ENCODE data around the gene TTC12.

TTC12 gene

DNA sequence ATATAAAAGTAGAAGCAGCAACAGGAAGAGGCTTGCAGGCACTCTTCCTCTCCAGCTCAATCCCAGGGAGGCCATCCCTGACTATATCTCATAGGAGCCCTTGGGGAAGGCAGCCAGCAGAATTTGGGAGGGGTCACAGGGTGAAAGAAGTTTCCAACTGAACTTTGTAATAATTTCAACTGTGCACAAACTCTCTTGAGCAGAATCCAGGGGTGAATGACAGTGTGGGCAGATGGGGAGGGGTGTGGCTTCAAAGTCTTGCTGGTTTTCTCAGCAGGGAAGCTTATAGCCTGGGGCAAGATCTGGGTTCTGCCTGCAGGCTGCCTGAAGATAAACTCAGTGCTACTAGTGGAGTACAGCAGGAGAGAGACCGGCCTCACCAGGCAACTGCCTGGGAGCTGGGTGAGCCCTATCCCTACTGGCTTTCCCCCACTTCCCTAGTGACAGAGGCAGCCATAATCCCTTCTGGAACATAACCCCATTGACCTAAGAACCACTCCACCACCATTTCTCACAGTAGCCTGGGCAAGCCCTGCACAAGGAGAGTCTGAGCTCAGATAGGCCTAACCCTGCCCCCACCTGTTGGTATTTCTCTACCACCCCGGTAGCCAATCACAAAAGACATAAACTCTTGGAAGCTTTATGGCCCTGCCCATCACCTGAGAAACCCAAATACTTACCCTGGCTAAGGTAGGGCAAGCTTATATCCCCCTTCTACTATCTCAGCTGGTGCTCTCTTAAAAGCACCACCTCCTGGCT, 17.8 kb upstream of the TTC12 start:
- TF ChIP-seq GATA2 (IDR thresholded peaks at IDR 0.05; ENCODE audit: low read depth, low read length) (no peak), GATA3 (IDR thresholded peaks at IDR 0.05; ENCODE audit: low read depth, low read length) (no peak)

DNA sequence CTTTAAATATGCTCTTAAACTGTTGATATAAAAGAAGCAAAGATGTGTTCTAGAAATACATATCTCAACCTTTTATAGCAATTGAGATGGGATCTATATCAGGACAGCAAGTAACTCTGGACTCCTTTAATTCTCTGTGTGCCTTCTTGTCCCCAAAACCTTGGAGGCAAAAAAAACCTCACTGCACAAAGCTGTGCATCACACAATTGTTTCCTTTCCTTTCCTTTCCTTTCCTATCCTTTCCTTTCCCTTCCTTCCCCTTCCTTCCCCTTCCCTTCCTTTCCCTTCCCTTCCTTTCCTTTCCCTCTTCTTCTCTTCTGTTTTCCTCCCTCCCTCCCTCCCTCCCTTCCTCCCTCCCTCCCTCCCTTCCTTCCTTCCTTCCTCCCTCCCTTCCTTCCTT, 9.5 kb upstream of the TTC12 start:
- TF ChIP-seq GATA3 (IDR thresholded peaks at IDR 0.05; ENCODE audit: low read depth, low read length): no peak
- no peak for TF ChIP-seq GATA2 (IDR thresholded peaks at IDR 0.05; ENCODE audit: low read depth, low read length)

DNA sequence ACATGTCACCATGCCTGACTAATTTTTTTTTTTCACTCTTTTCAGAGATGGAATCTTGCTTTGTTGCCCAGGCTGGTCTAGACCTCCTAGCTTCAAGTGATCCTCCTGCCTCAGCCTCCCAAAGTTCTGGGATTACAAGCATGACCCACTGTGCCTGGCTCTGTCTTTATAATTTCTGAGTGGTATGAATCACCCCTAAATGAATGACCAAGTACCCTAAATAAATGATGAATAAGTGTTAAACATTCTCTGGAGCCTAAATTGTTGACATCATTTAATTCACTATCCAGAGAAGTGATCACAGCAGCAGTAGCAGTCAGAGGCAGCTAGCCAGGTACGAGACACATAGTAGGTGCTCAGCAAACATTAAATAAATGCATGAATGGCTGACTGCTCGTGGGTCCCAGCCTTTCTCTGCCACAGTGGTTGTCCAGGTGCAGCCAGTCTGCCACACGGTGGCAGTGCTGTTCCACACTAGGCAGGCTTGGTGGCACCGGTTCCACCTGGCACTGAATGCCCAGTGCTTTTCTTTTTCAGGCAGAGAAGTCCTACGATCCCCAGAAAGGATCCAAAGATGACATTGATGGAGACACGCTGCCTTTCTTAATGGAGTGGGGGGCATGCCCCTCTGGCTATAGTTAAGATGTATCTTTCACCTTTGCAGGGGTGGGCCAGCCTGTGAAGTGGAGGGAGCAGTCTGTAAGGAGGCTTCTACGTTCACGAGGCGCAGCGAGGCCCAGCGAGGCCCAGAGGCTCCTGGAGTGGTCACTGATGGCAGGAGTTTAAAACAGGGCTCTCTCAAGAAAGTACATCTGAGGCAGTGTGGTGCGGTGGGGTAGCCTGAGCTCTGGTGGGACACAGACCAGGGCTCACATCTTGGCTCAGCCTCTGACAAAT, 8.7 kb upstream of the TTC12 start:
- TF ChIP-seq GATA3 (IDR thresholded peaks at IDR 0.05; ENCODE audit: low read depth, low read length) (no peak), GATA2 (IDR thresholded peaks at IDR 0.05; ENCODE audit: low read depth, low read length) (no peak)

DNA sequence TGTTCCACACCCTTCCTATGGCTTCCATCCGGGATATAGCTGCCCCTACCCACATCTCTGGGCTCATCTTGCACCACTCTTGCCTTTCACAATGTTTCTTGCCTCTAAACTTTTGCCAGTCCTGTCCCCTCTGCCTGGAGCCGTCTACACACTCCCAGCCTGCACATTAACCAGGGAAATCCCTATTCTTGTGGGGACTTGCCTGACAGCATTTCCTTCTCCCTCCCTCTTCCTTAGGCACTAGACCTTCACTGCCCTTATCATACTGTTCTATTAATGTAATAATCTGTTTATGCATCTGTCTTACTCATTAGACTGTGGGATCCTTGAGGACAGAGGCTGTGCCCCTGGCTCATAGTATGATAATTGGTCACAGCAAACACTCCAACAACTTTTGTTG, 5.8 kb upstream of the TTC12 start:
- no peak for TF ChIP-seq GATA3 (IDR thresholded peaks at IDR 0.05; ENCODE audit: low read depth, low read length)

DNA sequence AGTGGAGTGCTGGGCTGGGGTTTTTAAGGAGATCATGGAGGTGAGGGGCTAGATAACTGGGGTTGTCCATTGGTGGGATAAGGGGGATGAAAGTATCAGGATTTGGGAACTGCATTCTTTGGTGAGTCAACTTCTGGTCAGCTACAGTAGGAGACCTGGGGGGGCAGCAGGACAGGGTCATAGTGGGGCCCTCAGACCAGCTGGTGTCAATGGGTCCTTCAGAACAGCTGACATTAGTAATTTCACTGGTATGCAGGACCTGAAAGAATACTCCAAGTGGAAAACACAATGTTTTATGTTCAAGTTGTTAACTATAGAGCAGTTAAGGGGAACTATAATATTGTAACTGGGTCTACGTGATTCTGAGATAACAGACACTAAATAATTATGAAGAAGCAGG, 2.8 kb upstream of the TTC12 start:
- TF ChIP-seq GATA3 (IDR thresholded peaks at IDR 0.05; ENCODE audit: low read depth, low read length) (no peak), GATA2 (IDR thresholded peaks at IDR 0.05; ENCODE audit: low read depth, low read length) (no peak)

DNA sequence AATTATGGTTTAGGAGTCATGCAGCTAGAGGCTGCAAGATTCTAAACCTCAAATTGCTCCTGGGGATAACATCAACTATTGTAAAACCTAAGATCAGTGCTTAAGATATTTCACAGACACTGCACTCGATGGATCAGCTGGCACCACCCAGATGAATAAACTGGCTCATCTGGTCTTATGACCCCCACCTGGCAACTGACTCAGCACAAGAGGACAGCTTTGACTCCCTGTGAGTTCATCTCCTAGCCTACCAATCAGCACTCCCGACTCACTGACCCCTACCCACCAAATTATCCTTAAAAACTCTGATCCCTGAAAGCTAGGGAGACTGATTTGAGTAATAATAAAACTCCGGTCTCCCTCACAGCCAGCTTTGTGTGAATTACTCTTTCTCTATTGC, 782 bp upstream of the TTC12 start:
- TF ChIP-seq GATA2 (IDR thresholded peaks at IDR 0.05; ENCODE audit: low read depth, low read length): no peak
- TF ChIP-seq GATA3 (IDR thresholded peaks at IDR 0.05; ENCODE audit: low read depth, low read length): no peak

DNA sequence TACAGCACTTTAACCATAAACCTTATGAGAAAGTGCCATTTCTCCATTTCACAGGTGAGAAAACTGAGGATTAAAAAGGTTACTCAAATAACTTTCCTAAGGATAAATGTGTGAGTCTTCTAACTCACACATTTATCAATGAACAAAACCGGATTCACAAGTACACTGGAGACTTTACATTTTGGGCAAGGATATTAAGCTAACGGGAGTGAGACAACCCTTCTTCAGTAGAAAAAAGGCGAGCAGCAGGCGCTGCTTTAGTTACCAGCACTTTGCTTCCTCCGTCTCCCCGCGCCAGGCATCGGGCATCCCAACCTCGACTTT, 356 bp upstream of the TTC12 start:
- no peak for TF ChIP-seq GATA3 (IDR thresholded peaks at IDR 0.05; ENCODE audit: low read depth, low read length)
- TF ChIP-seq GATA2 (IDR thresholded peaks at IDR 0.05; ENCODE audit: low read depth, low read length): no peak

DNA sequence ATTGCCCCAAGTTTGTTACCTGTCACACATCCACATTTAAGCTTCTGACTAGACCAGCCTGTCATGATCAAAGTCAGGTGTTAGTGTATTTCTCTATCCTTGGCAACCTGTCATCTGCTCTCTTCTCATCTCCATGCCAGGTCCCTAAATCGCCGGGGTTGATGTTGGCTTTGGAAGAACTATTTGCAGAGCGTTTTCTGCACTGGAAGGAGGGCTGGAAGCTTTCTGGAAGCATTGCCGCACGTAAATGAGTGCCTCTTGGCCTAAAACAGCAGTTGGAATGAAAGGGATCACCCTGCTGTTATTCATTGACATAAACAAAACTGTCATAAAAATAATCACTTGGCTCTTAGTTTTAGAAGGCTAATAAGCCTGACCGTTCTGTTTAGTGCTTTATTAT, 1.4 kb downstream of the TTC12 start:
- TF ChIP-seq GATA3 (IDR thresholded peaks at IDR 0.05; ENCODE audit: low read depth, low read length): no peak

DNA sequence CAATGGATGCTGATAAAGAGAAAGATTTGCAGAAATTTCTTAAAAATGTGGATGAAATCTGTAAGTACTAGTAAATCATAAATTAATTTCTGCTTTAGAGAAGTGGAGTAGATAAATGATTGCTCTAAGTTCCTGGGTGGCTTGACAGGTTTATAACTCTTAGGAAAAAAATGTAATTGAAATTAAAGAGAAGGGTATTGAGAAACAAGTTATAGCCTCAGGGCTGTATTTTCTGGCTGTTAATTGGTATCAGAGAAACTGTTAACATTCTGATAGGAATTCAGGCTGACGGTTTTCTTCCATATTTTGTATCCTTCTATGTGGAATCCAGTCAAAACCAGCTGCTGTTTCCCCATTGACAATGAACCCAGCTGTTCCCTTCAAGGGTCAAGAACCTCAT, 1.9 kb downstream of the TTC12 start:
- TF ChIP-seq GATA3 (IDR thresholded peaks at IDR 0.05; ENCODE audit: low read depth, low read length) (no peak), GATA2 (IDR thresholded peaks at IDR 0.05; ENCODE audit: low read depth, low read length) (no peak)

DNA sequence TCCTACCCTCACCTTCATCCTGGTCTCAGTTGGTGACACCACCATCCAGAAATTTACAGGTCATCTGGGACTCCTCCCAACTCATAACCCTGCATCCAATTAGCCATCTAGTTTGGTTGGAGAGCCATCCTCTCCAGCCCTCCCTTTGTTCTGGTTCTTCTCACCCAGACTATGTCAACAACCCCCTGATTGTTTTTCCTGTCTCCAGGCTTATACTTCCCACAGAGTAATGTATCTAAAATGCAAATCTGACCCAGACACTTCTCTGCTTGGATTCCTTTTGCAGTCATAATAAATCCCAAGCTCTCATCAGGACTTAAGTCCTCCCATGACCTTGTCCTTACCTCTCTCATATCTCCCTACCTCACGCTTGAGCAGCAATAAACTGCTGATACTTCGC, 3.0 kb downstream of the TTC12 start:
- no peak for TF ChIP-seq GATA2 (IDR thresholded peaks at IDR 0.05; ENCODE audit: low read depth, low read length)
- TF ChIP-seq GATA3 (IDR thresholded peaks at IDR 0.05; ENCODE audit: low read depth, low read length): no peak

DNA sequence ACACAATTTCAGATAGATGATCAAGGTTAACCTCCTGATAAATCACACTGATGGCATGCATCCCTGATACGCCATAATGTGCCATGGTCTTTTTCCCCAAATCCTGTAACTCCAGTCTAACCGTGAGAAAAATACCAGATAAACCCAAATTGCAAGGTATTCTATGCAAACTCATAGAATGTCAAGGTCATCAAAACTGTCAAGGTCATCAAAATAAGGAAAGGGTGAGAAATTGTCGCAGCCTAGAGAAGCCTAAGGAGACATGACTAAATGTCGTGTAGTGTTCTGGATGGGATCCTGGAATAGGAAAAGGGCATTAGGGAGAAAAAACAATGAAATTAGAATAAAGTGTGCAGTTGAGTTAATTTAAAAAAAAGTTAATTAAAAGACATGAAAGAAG, 4.7 kb downstream of the TTC12 start:
- TF ChIP-seq GATA3 (IDR thresholded peaks at IDR 0.05; ENCODE audit: low read depth, low read length): no peak
- no peak for TF ChIP-seq GATA2 (IDR thresholded peaks at IDR 0.05; ENCODE audit: low read depth, low read length)

DNA sequence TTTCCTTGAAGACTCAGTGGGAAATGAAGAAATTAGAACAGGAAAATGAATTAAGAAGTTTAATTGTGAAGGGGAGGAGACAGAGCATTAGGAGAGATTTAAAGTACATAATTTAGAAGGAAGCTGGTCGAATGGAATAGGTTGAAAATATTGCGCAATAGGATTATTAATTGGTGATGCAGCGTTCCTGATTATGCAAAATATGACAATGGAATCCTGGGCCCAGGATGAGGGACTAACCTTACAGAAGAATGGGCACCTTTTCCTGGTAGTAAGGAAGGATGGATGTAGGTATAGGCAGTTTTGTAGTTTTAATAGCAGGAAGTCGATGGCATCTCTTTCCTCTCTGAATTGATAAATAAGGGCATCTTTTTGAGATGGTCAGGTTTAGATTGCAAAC, 7.8 kb downstream of the TTC12 start:
- TF ChIP-seq GATA3 (IDR thresholded peaks at IDR 0.05; ENCODE audit: low read depth, low read length) (no peak), GATA2 (IDR thresholded peaks at IDR 0.05; ENCODE audit: low read depth, low read length) (no peak)

DNA sequence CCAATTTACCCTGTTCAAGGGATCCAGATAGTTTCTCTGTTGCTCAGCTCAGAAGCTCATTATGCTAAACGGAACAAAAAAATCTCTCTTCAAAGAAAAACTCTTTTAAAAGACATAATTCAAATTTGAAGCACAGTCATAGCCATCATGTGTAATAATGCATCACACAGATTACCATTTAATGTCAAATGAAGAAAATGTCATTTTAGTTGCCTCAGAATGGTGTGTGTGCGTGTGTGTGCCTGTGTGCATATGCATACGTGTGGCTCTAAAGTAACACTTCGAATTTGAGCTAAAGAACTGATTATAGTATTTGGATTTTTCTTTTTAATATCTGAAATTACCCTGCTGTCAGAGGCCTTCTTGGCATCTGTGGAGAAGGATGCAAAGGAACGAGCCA, 9.9 kb downstream of the TTC12 start:
- no peak for TF ChIP-seq GATA3 (IDR thresholded peaks at IDR 0.05; ENCODE audit: low read depth, low read length)
- no peak for TF ChIP-seq GATA2 (IDR thresholded peaks at IDR 0.05; ENCODE audit: low read depth, low read length)

DNA sequence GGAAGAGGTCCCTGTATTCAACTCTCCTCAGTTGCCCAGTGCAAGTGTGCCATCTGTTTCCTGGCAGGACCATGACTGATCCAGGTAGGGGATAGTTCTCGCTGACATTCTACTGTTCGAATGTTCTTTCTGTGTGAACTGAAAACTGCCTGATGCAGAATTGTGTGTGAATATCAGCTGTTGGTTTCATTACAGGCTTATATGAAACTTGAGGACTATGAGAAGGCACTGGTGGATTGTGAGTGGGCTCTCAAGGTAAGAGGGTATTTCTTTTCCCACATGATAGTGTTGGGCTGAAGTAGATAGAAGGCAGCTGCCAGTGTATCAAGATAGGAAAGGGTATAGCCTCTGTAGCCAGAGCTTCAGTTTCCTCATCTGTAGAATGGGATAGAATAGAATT, 15.3 kb downstream of the TTC12 start:
- TF ChIP-seq GATA2 (IDR thresholded peaks at IDR 0.05; ENCODE audit: low read depth, low read length): no peak
- TF ChIP-seq GATA3 (IDR thresholded peaks at IDR 0.05; ENCODE audit: low read depth, low read length): no peak

DNA sequence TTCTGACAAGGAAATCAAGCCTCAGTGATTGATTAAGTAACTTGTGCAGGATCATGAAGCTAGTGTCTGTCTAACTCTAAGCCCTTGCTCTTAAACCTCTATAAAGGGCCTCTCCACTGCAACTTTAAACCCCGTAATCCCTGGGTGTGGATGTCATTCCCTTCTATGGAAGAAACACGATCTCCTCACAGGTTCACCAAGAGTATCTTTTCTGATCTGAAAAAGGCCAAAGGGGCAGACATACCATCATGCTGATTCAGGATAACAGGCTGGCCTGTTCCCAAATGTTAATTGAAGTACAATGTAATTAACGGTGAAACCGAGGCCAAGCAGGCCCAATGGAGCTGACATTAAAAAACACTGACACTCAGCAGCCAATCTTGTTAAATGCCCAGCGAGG, 17.1 kb downstream of the TTC12 start:
- TF ChIP-seq GATA2 (IDR thresholded peaks at IDR 0.05; ENCODE audit: low read depth, low read length): peak; percentile 57
- 0 out of 2 replicates have a peak, but pooled peaks have one; percentile 32 for TF ChIP-seq GATA3 (IDR thresholded peaks at IDR 0.05; ENCODE audit: low read depth, low read length)

All from SH-SY5Y (cell line).